NCI-H2029 treated with DMSO at 0.1 percent for 48 hours (cell line): ENCODE results near the gene BMPR2.
"Not testable (repeated sequence)": the region's sequence is repeated elsewhere in the genome, so short reads cannot be mapped to it uniquely, and the experiment has no call there.

Experiments
- DNase-seq: peaks from one replicate; lab custom pipeline; 2025; lab: John Stamatoyannopoulos, UW

Gene BMPR2

DNA sequence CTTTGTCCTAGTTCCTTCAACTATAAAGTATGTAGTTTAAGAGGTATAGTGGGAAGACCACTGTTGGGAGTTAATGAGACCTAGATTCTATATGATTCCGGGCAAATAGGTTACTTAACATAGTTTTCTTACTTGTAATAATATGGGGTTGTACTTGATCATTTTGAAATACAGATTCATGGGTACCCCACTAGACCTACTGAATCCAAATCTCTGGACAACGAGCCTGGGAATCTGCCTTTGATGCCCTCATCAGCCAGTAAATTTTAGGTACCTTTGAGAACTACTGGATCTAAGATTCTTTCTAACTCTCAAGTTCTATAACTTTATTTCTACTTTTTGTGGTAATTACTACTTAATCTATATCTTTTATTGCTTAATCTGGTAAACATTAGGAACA is 6.6 kb downstream of the BMPR2 start:
- DNase-seq, result no peak

DNA sequence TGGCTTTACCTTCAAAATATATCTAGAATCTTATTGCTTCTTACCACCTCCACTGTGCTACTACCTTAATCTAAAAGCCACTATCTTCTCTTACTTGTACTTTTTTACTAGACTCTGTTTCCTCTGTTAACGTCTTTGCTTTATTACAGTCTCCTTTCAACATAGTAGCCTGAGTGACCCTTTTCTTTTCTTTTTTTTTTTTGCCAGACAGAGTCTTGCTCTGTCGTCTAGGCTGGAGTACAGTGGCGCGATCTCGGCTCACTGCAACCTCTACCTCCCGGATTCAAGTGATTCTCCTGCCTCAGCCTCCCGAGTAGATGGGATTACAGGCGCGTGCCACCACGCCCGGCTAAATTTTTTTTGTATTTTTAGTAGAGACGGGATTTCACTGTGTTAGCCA is 10.4 kb downstream of the BMPR2 start:
- not testable (repeated sequence) for DNase-seq

DNA sequence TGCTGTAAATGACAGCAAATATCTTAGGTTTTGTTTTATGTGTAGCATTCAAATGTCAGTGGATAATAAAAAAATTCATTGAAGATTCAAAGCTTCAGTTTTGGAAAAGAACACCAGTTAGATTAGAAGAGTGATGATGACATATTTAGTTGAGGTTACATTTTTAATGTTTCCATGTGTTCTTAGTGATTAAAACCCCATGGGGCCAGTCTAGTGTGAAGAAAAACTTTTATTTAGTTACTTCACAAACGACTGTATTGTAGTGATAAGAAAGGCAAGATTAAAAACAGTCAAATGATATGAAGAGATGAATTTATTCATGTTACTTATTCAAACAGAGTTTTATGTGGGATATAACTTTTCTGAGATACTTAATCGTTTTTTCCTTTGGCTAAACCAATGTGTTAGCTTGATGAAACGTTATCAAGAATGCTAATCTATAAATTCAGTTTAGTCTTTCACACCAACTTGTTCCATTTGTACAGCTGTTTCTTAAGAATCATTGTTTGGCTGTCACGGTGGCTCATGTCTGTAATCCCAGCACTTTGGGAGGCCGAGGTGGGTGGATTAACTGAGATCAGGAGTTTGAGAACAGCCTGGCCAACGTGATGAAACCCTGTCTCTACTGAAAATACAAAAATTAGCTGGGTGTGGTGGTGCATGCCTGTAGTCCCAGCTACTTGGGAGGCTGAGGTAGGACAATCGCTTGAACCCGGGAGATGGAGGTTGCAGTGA is 11.6 kb downstream of the BMPR2 start:
- no peak for DNase-seq

DNA sequence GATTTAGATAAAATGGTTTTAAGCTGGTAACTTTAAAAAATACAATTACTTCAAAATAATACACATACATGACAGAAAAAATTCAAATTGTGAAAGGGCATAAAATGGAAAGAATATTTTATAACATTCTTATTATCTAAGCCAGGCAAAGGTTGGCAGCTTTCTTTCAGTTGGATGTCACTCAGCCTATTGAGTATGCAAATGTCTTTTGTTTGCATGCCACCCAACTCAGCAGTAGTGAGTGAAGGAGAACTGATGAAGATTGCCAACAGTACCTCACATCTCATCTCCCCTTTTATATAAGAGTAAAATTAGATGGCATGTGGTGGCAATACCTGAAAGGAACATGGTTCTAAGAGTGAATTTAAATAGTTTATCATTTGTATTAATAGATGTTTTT is 24.8 kb downstream of the BMPR2 start:
- no peak for DNase-seq

DNA sequence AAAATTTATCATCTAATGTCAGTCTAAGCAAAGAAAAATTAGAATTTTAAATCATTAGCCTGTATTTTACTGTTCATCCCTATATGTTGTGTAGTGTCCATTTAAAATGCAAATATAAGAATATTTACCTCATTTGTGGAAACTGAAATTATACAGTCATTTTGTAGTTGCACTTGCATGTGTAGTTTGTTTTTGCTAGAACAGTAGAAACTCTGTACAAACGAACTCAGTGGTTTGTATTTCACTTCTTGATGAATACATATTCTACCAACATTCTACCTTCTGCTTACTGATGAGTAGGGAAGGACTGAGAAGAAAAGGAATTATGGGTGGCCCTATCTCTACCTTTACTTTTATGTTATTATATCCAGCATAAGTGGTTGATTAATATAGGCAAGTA is 29.7 kb downstream of the BMPR2 start:
- no peak for DNase-seq

DNA sequence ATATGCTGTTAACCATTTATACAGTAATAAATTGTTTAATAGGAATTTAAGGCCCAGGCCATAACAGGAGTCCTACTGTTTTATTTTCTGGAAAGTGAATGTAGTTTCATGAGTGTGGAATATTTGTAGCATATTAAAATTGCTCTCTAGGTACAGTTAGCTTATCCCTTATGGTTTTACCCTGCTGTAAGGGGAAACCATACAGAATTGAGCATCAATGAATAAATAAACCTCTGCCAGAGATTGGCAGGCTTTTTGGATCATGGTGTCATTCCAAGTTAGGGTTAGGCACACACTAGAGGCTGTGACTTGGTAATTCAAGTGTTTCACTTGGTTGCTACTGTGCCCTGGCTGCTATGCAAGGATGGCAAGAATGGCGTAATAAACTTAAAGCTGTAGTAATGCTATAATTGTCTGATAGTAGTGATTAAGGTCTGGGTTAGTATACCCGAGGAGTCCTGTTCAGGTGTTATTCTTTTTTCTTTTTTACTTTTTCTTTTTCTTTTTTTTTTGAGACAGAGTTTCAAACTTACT is 30.4 kb downstream of the BMPR2 start:
- no peak for DNase-seq

DNA sequence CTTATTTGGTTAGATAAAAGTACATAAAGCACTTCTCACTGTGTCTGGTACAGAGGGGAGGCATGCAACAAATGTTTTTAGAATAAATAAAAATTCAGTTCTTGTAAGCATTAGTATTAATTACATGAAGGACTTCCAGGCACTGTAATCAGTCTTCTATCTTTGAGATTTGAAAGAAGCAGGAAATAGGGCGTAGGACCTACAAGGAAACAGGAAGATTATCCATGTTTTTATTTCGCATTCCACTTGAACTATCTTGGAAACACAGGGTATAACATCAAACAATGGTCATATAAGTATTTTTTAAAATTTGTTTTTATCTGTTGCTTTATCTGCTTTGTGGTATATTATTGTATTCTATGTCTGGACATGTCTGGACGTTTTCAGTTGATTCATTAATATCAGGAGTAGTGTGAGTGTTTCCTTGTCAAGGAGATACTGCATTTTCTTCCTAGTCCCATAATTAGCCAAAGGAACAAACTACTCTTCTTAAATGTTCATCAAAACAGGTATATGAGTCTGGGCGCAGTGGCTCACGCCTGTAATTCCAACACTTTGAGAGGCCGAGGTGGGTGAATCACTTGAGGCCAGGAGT is 32.5 kb downstream of the BMPR2 start:
- no peak for DNase-seq

DNA sequence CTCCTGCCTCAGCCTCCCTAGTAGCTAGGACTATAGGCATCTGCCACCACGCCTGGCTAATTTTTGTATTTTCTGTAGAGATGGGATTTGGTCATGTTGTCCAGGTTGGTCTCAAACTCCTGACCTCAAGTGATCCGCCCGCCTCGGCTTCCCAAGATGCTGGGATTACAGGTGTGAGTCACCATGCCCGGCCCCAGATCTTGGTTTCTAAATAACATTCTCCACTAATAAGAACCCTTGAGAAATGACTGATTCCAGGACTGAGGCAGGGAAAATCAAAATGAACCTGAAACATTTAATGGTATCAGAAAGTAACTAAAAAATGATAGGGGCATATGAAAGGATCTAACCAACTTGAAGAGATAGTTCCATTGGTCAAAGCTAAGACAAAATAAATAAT is 34.0 kb downstream of the BMPR2 start:
- no peak for DNase-seq

DNA sequence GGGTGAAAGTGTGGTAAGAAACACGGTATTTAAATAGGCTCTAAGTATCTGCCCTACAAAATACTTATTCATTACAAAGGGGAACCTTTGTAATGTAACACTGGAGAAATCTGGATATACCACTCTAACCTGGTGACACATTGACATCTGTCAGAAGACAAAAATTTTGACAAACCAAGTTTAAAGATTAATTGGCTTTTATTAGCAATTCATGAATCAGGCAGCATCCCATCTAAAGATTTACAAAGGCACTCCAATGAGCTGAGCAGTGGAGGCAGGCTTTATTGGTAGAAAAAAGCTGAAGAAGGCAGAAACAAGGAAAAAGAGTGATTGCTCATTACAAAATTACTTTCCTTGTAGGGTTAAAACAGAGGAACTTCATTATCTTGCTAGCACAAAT is 35.0 kb downstream of the BMPR2 start:
- no peak for DNase-seq

DNA sequence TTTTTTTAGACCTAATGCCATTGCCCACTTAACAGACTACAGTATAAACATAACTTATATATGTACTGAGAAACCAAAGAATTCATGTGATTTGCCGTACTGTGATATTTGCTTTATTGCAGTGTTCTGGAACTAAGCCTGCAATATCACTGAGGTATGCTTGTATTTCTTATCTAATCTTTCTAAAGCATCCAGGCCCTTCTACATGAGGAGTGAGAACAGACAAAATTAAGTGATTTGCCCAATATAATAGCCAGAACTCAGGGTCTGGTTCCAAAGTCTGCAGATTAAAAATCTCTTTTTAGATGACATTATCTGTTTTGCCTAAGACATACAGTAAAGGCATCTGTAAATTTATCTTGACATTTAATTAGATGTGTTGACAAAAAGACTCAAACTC is 41.9 kb downstream of the BMPR2 start:
- DNase-seq, result no peak

DNA sequence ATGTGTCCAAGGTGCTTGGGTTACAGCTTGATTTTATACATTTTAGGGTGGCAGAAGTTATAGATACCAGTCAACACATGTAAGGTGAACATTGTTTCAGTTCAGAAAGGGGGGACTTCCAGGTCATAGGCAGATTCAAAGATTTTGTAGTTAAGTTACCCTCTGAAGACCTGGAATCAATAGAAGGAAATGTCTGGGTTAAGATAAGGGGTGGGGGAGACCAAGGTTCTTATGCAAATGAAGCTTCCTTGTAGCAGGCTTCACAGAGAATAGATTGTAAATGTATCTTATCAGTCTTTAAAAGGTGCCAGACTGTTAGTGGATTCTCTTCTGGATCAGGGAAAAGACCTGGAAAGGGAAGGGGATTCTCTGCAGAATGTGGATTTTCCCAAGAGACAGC is 42.4 kb downstream of the BMPR2 start:
- no peak for DNase-seq

DNA sequence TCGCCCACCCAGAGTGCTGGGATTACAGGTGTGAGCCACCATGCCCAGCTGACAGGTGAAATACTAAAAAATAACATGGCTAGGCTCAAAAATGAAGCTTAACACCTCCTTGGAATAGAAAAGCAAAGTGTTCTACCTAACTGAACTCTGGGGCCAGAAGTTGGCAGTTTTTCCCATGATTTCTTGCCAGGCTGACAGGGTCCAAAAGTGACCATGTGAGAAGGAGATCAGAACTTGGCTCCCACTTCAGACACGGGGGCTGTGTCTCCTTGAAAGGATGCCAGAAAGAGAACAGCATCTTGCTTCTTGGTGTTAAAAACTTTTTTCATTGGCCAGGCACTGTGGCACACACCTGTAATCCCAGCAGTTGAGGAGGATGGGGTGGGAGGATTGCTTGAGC is 47.0 kb downstream of the BMPR2 start:
- no peak for DNase-seq

DNA sequence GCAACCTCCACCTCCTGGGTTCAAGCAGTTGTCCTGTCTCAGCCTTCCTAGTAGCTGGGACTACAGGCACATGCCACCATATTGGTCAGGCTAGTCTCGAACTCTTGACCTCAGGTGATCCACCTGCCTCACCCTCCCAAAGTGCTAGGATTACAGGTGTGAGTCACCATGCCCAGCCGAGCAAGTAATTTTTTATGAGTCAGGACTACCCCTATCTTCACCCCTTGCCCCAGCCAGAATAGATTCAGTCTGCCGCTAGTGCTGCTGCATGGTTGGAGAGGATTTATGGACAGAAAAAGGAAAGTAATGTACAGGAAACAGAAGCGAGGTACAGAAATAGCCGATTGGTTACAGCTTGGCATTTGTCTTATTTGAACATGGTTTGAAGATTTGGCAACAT is 48.9 kb downstream of the BMPR2 start:
- DNase-seq, result no peak

DNA sequence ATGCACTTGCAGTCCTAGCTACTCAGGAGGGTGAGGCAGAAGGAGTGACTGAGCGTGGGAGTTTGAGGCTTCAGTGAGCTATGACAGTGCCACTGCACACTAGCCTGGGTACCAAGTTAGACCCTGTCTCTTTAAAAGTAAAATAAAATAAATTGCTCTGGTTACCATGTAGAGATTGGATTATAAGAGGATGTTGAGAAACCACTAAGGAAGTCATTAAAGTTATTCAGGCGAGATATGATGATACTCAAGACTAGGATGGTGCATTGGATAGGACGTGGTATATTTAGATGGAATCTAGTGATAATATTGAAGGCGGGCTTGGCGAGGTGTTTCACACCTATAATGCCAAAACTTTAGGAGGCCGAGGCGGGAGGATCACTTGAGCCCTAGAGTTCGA is 50.6 kb downstream of the BMPR2 start:
- no peak for DNase-seq

DNA sequence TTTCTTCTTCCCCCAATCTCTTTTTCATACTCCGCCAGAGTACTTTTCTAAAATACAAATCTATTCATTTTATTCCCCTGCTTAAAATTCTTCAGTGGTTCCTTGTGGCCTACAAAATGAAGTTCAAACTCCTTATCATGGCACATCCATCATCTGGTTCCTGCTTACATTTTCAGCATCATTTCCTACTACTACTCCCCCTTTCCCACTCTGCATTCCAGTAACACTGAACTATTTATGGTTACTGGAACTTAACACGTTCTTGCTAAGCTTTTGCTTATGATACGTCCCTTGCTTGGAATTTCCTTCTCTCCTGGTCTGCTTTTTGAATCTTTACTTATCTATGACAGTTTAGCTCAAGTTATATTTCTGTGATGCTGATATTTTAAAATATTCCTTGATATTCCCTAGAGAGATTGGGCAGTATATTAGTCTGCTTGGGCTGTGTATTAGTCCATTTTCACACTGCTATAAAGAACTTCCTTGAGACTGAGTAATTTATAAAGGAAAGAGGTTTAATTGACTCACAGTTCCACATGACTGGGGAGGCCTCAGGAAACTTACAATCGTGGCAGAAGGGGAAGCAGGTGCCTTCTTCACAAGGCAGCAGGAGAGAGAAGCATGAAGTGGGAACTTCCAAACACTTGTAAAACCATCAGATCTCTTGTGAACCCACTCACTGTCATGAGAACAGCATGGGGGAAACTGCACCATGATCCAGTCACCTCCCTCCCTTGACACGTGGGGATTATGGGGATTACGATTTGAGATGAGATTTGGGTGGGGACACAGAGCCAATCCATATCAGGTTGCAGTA is 53.2 kb downstream of the BMPR2 start:
- no peak for DNase-seq

DNA sequence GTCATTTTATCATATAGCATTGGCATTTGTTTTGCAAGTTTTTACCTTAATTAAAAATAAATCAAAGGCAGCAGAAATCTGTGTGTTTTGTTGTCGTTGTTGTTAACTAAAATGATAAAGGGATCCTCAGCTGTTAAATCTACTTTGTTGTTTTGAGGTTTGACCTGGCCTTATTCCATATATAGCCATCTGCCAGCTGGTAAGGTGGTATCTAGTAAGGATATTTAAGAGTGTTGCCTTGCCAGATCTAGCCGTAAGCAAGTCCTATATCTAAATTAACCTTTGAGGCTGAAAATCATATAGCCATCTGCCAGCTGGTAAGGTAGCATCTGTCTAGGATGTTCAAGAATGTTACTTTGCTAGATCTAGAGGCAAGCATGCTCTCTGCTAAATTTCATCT is 56.6 kb downstream of the BMPR2 start:
- no peak for DNase-seq

DNA sequence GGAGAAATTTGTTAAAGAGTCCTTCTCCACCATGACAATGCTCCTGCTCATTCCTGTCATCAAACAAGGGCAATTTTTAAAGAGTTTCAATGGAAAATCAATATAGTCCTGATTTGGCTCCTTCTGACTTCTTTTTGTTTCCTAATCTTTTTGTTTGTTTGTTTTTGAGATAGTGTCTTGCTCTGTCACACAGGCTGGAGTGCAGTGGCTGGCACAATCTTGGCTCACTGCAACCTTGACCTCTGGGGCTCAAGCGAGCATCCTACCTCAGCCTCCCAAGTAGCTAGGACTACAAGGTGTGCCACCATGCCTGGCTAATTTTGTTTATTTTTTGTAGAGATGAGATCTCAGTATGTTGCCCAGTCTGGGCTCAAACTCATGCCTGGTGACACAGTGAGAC is 58.3 kb downstream of the BMPR2 start:
- DNase-seq, result no peak

DNA sequence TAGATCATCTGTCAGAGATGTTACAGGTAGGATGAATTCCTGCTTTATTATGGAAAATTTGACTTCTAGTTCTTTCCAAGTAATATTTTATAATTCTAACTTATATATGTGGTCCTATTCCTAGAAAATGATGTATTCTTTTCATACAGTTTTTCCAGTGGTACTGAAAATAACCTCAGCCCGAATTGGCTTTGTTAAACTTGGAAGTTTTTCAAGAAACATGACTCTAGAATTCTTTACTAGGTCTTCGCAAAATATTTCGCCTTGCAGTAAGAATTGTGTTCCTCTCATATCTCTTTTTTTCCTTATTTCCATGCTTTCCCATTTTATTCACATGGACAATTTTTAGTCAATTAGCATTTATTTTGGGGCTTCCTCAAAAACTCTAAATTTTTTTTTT is 60.5 kb downstream of the BMPR2 start:
- no peak for DNase-seq

DNA sequence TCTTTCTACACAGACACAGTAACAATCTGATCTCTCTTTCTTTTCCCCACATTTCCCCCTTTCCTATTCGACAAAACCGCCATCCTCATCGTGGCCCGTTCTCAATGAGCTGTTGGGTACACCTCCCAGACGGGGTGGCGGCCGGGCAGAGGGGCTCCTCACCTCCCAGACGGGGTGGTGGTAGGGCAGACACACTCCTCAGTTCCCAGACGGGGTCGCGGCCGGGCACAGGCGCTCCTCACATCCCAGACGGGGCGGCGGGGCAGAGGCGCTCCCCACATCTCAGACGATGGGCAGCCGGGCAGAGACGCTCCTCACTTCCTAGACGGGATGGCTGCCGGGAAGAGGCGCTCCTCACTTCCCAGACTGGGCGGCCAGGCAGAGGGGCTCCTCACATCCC is 64.0 kb downstream of the BMPR2 start:
- not testable (repeated sequence) for DNase-seq

DNA sequence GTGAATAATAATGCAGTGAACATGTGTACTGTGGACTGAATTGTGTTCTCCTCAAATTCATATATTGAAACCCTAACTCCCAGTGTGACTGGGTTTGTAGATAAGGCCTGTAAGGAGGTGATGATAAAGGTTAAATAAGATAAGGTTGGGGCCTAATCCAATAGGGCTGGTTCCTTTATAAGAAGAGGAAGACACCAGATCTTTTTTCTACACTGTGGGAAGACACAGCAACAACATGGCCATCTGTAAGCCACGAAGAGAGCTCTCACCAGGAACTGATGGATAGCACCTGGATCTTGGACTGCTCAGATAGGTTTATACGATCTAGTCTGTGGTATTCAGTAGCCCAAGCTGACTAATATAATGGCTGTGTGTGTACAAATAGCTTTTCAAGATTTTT is 66.8 kb downstream of the BMPR2 start:
- no peak for DNase-seq

DNA sequence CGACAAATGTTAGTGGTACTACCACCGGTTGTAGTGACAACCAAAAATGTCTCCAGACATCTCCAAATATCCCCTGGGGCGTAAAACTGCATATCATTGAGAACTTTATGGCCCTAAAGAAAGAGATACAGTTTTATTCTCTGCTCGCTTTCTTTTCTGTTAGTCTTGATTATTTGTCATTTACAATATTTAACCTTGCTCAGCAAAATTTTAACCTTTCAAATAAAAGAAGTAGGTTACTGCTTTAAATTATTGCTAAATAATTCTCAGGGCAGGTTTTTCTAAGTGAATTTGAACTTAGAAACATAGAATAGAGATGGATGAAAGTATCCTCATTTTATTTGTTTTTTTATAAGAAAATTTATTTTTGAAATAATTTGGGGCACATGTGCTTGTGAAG is 67.9 kb downstream of the BMPR2 start:
- DNase-seq, result no peak

DNA sequence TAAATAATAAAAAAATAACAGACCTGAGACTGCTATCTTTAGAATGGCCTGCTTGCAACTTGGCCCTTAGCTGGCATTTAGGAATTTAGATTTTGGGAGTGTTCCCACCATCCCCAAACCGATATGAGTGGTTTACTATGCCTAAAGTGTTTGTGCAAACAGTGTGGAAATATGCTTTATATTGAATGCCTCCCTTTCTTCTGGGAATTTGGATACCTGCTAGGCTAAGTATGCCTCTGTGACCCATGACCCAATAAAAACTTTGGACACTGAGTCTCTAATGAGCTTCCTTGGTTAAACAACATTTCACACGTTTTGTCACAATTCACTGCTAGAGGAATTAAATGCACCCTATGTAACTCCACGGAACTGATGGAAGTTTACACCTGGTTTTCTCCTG is 73.2 kb downstream of the BMPR2 start:
- no peak for DNase-seq

DNA sequence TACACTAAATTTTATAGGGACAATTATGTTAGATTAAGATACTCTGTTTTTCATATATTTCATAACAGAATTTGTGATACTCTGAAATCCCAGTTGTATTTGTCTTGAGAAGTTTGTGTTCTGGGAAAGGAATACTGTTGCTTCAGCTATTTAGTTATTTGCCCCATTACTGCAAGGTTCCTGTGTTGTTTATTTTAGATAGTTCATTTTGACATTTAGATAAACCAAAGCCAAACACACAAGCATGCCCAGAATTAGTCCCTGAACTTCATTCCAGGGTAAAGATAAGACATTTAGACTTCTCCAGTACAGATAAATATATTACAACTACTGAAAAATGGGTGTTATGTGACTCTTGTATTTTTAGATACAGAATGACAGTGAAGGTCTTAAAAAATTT is 74.7 kb downstream of the BMPR2 start:
- no peak for DNase-seq
